GM12892 (cell line): ENCODE results near the gene GANC.

Experiments
- POLR2AphosphoS5 ChIP-seq: IDR thresholded peaks from 2 replicates; pipeline ENCODE4 v1.6.1; 2011; ENCODE audit warnings: low read depth, low read length, control low read depth
- TAF1 ChIP-seq: IDR thresholded peaks from 2 replicates; pipeline ENCODE4 v1.6.1; 2011; ENCODE audit warnings: low read depth, mild to moderate bottlenecking, control low read depth, low read length, borderline replicate concordance

DNA sequence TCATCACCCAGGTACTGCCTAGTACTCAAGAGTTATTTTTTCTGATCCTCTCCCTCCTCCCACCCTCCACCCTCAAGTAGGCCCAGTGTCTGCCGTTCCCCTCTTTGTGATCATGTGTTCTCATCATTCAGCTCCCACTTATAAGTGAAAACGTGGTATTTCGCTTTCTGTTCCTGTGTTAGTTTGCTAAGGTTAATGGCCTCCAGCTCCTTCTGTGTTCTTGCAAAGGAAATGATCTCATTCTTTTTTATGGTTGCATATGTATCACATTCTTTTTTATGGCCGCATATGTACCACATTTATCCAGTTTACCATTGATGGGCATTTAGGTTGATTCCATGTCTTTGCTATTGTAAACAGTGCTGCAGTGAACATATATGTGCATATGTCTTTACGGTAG is 8.2 kb upstream of the GANC start:
- TF ChIP-seq POLR2AphosphoS5 (no peak), TAF1 (no peak)
